Inflammatory macrophage (primary cell): Measurements from ENCODE around the gene PLCB1.
A peak's percentile ranks its signal among the peaks of the same experiment; 100 is the strongest.
"Not testable (repeated sequence)": the region's sequence is repeated elsewhere in the genome, so short reads cannot be mapped to it uniquely, and the experiment has no call there.

Experiments used
- DNase-seq, 2 donors: peaks; one replicate each; pipeline ENCODE4 v3.0.0-alpha.2; 2020 to 2022

The PLCB1 gene

GRCh38 chr20:8408587-8409307 lies 276.7 kb downstream of the PLCB1 start:
- DNase-seq, result no peak

GRCh38 chr20:8413691-8414090 lies 281.6 kb downstream of the PLCB1 start:
- DNase-seq, result no peak

- peak in 1 of 2 donors; percentile 15 for DNase-seq
These were observed 282.7 kb downstream of the PLCB1 start for GRCh38 chr20:8414586-8415274.

GRCh38 chr20:8421981-8422380 lies 289.9 kb downstream of the PLCB1 start:
- no peak for DNase-seq

GRCh38 chr20:8423482-8423881 lies 291.4 kb downstream of the PLCB1 start:
- no peak for DNase-seq

GRCh38 chr20:8424010-8424409 lies 291.9 kb downstream of the PLCB1 start:
- no peak for DNase-seq

- DNase-seq, result peak; percentile 36 to 49
These were observed 292.9 kb downstream of the PLCB1 start for GRCh38 chr20:8425016-8425415.

- peak; percentile 23 to 27 for DNase-seq
These were observed 293.7 kb downstream of the PLCB1 start for GRCh38 chr20:8425802-8426201.

- DNase-seq, result peak; percentile 71 to 86
These were observed 295.5 kb downstream of the PLCB1 start for GRCh38 chr20:8427419-8428040.

- no peak for DNase-seq
These were observed 296.9 kb downstream of the PLCB1 start for GRCh38 chr20:8428988-8429387.

- no peak for DNase-seq
These were observed 299.7 kb downstream of the PLCB1 start for GRCh38 chr20:8431538-8432434.

GRCh38 chr20:8432435-8433148 lies 300.5 kb downstream of the PLCB1 start:
- DNase-seq, result no peak

- peak; percentile 27 to 29 for DNase-seq
These were observed 301.2 kb downstream of the PLCB1 start for GRCh38 chr20:8433291-8433690.

GRCh38 chr20:8434326-8434876 lies 302.3 kb downstream of the PLCB1 start:
- DNase-seq, result peak; percentile 62 to 96

- peak; percentile 36 to 41 for DNase-seq
These were observed 303.4 kb downstream of the PLCB1 start for GRCh38 chr20:8435285-8436035.

GRCh38 chr20:8436938-8437337 lies 304.9 kb downstream of the PLCB1 start:
- not testable (repeated sequence) for DNase-seq

- DNase-seq, result no peak
These were observed 306.7 kb downstream of the PLCB1 start for GRCh38 chr20:8438748-8439147.

- DNase-seq, result peak; percentile 17 to 37
These were observed 311.5 kb downstream of the PLCB1 start for GRCh38 chr20:8443464-8444072.

- no peak for DNase-seq
These were observed 315.4 kb downstream of the PLCB1 start for GRCh38 chr20:8447262-8448120.
